Suppressor macrophage (primary cell): Measurements from ENCODE around the gene DBP.
A peak's percentile ranks its signal among the peaks of the same experiment; 100 is the strongest.

Source experiments
- DNase-seq, 4 experiments: peaks; one replicate each; pipeline ENCODE4 v3.0.0-alpha.2; 2020 to 2022

DBP gene

GRCh38 chr19:48609571-48610108 is 27.5 kb downstream of the DBP start:
- no peak for DNase-seq

GRCh38 chr19:48608798-48609263 is 28.3 kb downstream of the DBP start:
- peak; percentile 71 to 84 (median 79) for DNase-seq

GRCh38 chr19:48607359-48607755 is 29.8 kb downstream of the DBP start:
- DNase-seq, result no peak

- DNase-seq, result no peak
Observed at GRCh38 chr19:48606463-48607358, 30.5 kb downstream of the DBP start, which contains the start of gene SPACA4. SPACA4 (plus strand) TSS chr19:48606742; CDS start chr19:48606979, 237 bp downstream.

- no peak for DNase-seq
Observed at GRCh38 chr19:48603850-48604249, 33.3 kb downstream of the DBP start.

- DNase-seq, result no peak
Observed at GRCh38 chr19:48603449-48603848, 33.7 kb downstream of the DBP start.

- no peak for DNase-seq
Observed at GRCh38 chr19:48603001-48603400, 34.2 kb downstream of the DBP start.

GRCh38 chr19:48600679-48601417 is 36.3 kb downstream of the DBP start:
- DNase-seq, result no peak

- no peak for DNase-seq
Observed at GRCh38 chr19:48598996-48599700, 38.0 kb downstream of the DBP start.

- peak in 2 of 4 experiments; percentile 25 to 35 for DNase-seq
Observed at GRCh38 chr19:48596679-48597465, 40.3 kb downstream of the DBP start.

- DNase-seq, result no peak
Observed at GRCh38 chr19:48596237-48596636, 40.9 kb downstream of the DBP start.

- no peak for DNase-seq
Observed at GRCh38 chr19:48595833-48596232, 41.3 kb downstream of the DBP start.

- DNase-seq, result no peak
Observed at GRCh38 chr19:48595171-48595570, 42.0 kb downstream of the DBP start.

- DNase-seq, result peak; percentile 12 to 38 (median 20)
Observed at GRCh38 chr19:48591021-48591420, 46.2 kb downstream of the DBP start.

GRCh38 chr19:48588670-48589401 is 48.3 kb downstream of the DBP start:
- peak; percentile 92 to 97 (median 96) for DNase-seq

- DNase-seq, result no peak
Observed at GRCh38 chr19:48587387-48587786, 49.8 kb downstream of the DBP start.

- no peak for DNase-seq
Observed at GRCh38 chr19:48582168-48582567, 55.0 kb downstream of the DBP start.
